ENCODE data around the gene TEAD3.
A peak's percentile ranks its signal among the peaks of the same experiment; 100 is the strongest.

TEAD3 gene

GRCh38 chr6:35449287-35449881, 47.5 kb downstream of the TEAD3 start:
- DNase-seq (ENCODE audit: extremely low read depth, low read depth), result no peak
- H3K4me3 ChIP-seq (replicated peaks; ENCODE audit: low read depth, low read length), result no peak overlapping the region
- TF ChIP-seq CTCF (IDR thresholded peaks at IDR 0.05; ENCODE audit: low read depth, low read length, missing control alignments), result peak; percentile 55

- no peak for TF ChIP-seq CTCF (IDR thresholded peaks at IDR 0.05; ENCODE audit: low read depth, low read length, missing control alignments)
- H3K4me3 ChIP-seq (replicated peaks; ENCODE audit: low read depth, low read length), result no peak overlapping the region
- DNase-seq (ENCODE audit: extremely low read depth, low read depth), result no peak
These were observed 48.7 kb downstream of the TEAD3 start for GRCh38 chr6:35448191-35448590.

GRCh38 chr6:35445691-35446090, 51.2 kb downstream of the TEAD3 start:
- no peak for DNase-seq (ENCODE audit: extremely low read depth, low read depth)
- H3K4me3 ChIP-seq (replicated peaks; ENCODE audit: low read depth, low read length), result no peak overlapping the region
- no peak for TF ChIP-seq CTCF (IDR thresholded peaks at IDR 0.05; ENCODE audit: low read depth, low read length, missing control alignments)

DNA sequence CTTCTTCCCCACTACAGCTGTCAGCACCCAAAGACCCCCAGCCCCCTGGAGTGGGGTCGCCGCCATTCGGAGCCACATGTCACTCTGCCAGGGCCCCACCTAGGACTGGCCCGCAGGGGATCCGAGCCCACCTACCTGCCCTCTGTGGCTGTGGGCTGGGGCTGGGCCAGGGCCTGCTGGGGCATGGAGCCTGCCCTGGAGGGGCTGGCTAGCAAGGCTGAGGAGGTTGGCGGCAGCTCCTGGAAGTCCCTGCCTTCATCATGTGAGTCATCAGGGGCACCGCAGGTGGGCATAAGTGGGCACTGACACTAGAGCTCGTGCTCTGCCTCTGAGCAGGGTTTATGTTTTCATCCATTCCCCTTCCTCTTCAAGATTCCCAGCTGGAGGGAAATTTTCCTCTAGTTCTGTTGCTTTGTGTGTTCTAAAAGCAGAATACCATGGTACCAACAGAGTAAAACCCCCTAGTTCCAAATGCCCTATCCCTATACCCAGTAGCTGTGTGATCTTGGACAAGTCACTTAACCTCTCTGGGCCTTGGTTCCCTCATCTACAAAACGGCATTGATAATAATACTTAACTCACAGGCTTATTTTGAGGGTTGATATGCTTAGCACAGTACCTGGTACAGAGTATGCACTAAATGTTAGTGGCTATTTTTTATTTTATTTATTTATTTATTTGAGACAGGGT, 53.4 kb downstream of the TEAD3 start:
- no peak for DNase-seq (ENCODE audit: extremely low read depth, low read depth)
- TF ChIP-seq CTCF (IDR thresholded peaks at IDR 0.05; ENCODE audit: low read depth, low read length, missing control alignments), result no peak
- no peak overlapping the region for H3K4me3 ChIP-seq (replicated peaks; ENCODE audit: low read depth, low read length)

- no peak for DNase-seq (ENCODE audit: extremely low read depth, low read depth)
- H3K4me3 ChIP-seq (replicated peaks; ENCODE audit: low read depth, low read length), result no peak overlapping the region
- TF ChIP-seq CTCF (IDR thresholded peaks at IDR 0.05; ENCODE audit: low read depth, low read length, missing control alignments), result no peak
These were observed 54.2 kb downstream of the TEAD3 start for GRCh38 chr6:35442693-35443092.

GRCh38 chr6:35441642-35442041, 55.2 kb downstream of the TEAD3 start:
- no peak for TF ChIP-seq CTCF (IDR thresholded peaks at IDR 0.05; ENCODE audit: low read depth, low read length, missing control alignments)
- no peak overlapping the region for H3K4me3 ChIP-seq (replicated peaks; ENCODE audit: low read depth, low read length)
- no peak for DNase-seq (ENCODE audit: extremely low read depth, low read depth)

Measured in HFF-Myc (cell line).